WI38 (cell line): ENCODE results near the gene AGL.
"Not testable (repeated sequence)": the region's sequence is repeated elsewhere in the genome, so short reads cannot be mapped to it uniquely, and the experiment has no call there.

Experiments
- H3K4me3 ChIP-seq: 2 replicates; pipeline ENCODE4 v1.5.1; 2011; ENCODE audit warnings: low read depth, mild to moderate bottlenecking, control low read depth, low read length
- TF ChIP-seq, protein P1 (sequence below): IDR thresholded peaks from 2 replicates; pipeline ENCODE4 v1.5.1; 2012; ENCODE audit warnings: low read depth, mild to moderate bottlenecking, control low read depth, low read length

The AGL gene

DNA sequence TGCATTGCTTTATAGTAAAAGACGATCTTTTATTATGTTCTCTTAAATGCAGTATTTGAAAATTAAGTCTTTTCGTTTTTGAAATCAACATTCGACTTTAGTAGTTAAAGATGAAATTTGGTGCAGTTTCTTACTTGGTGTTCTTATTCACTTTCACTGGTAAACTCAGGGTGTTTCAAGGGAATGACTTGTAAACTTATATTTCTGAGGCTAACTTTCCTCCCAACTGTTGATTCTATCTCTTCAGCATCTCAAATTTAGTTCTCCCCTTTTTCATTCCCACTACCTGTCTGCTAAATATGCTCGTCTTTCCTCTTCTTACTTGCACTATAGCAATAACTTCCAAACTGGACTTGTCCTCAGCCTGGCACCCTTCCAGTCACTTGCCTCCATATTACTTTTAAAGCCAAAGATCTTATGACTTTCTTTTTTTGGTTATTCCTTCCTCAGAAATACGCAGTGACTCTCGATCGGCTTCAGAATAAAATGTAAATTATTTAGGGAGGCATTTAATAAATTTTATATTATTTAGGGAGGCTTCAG is 120.6 kb downstream of the AGL start:
- TF ChIP-seq, protein P1, sequence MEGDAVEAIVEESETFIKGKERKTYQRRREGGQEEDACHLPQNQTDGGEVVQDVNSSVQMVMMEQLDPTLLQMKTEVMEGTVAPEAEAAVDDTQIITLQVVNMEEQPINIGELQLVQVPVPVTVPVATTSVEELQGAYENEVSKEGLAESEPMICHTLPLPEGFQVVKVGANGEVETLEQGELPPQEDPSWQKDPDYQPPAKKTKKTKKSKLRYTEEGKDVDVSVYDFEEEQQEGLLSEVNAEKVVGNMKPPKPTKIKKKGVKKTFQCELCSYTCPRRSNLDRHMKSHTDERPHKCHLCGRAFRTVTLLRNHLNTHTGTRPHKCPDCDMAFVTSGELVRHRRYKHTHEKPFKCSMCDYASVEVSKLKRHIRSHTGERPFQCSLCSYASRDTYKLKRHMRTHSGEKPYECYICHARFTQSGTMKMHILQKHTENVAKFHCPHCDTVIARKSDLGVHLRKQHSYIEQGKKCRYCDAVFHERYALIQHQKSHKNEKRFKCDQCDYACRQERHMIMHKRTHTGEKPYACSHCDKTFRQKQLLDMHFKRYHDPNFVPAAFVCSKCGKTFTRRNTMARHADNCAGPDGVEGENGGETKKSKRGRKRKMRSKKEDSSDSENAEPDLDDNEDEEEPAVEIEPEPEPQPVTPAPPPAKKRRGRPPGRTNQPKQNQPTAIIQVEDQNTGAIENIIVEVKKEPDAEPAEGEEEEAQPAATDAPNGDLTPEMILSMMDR = no peak
- peak overlapping the region; percentile 86 for H3K4me3 ChIP-seq

DNA sequence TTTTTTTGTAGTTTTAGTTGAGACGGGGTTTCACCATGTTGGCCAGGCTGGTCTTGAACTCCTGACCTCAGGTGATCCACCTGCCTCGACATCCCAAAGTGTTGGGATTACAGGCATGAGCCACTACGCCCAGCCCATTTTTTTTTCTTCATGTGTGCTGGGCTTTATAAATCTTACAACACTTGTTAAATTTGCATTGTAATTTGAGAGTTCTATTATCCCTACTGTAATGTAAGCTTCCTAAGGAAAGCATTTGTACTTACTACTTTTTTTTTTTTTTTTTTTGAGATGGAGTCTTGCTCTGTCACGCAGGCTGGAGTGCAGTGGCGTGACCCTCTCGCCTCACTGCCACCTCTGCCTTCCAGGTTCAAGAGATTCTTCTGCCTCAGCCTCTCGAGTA is 121.9 kb downstream of the AGL start:
- not testable (repeated sequence) for H3K4me3 ChIP-seq
